SK-N-SH treated with all-trans-retinoic acid at 6 μM for 48 hours (cell line): ENCODE data around the gene HPN.

Experiments used
- ATAC-seq: fragments of 200-7000 bp; cut with Tn5 transposase; 3 replicates; pipeline ENCODE4 v1.9.1; 2020; ENCODE audit warnings: mild to moderate bottlenecking, moderate library complexity
- BACH2 ChIP-seq: fragments of 250-450 bp; sonication (Bioruptor Pico); IDR thresholded peaks from 2 replicates; pipeline ENCODE4 v1.9.0; 2021; ENCODE audit warnings: mild to moderate bottlenecking, borderline replicate concordance
- CSDC2 ChIP-seq: fragments of 250-450 bp; sonication (Bioruptor Pico); IDR thresholded peaks from 2 replicates; pipeline ENCODE4 v1.5.0; 2020; ENCODE audit warnings: mild to moderate bottlenecking, moderate library complexity
- ESRRG ChIP-seq: fragments of 250-450 bp; sonication (Bioruptor Pico); IDR thresholded peaks from 2 replicates; pipeline ENCODE4 v1.6.1; 2021; ENCODE audit warnings: mild to moderate bottlenecking
- GLIS3 ChIP-seq: fragments of 250-450 bp; sonication (Bioruptor Pico); IDR thresholded peaks from 2 replicates; pipeline ENCODE4 v1.5.0; 2020; ENCODE audit warnings: mild to moderate bottlenecking, moderate library complexity
- OSR1 ChIP-seq: fragments of 250-450 bp; sonication (Bioruptor Pico); IDR thresholded peaks from 2 replicates; pipeline ENCODE4 v1.8.0; 2022; ENCODE audit warnings: moderate library complexity, mild to moderate bottlenecking, inconsistent platforms
- PATZ1 ChIP-seq: fragments of 250-450 bp; sonication (Bioruptor Pico); IDR thresholded peaks from 2 replicates; pipeline ENCODE4 v1.8.0; 2020; ENCODE audit warnings: mild to moderate bottlenecking, moderate library complexity, borderline replicate concordance
- PPARA ChIP-seq: fragments of 250-450 bp; sonication (Bioruptor Pico); IDR thresholded peaks from 2 replicates; pipeline ENCODE4 v1.5.0; 2020; ENCODE audit warnings: mild to moderate bottlenecking, borderline replicate concordance
- RARB ChIP-seq: fragments of 250-450 bp; sonication (Bioruptor Pico); IDR thresholded peaks from 2 replicates; pipeline ENCODE4 v1.8.0; 2021; ENCODE audit warnings: mild to moderate bottlenecking, moderate library complexity
- SNAI2 ChIP-seq: fragments of 250-450 bp; sonication (Bioruptor Pico); IDR thresholded peaks from 2 replicates; pipeline ENCODE4 v1.5.0; 2020; ENCODE audit warnings: mild to moderate bottlenecking, moderate library complexity
- TCF4 ChIP-seq: fragments of 250-450 bp; sonication (Bioruptor Pico); IDR thresholded peaks from 2 replicates; pipeline ENCODE4 v1.8.0; 2021; ENCODE audit warnings: mild to moderate bottlenecking, moderate library complexity, borderline replicate concordance
- TOX ChIP-seq: fragments of 250-450 bp; sonication (Bioruptor Pico); IDR thresholded peaks from 2 replicates; pipeline ENCODE4 v1.8.0; 2021; ENCODE audit warnings: mild to moderate bottlenecking, moderate library complexity, borderline replicate concordance
- ZC3H10 ChIP-seq: fragments of 250-450 bp; sonication (Bioruptor Pico); IDR thresholded peaks from 2 replicates; pipeline ENCODE4 v1.5.1; 2021; ENCODE audit warnings: mild to moderate bottlenecking, moderate library complexity
- ZFP30 ChIP-seq: fragments of 450-650 bp; formaldehyde crosslinking; IDR thresholded peaks from 2 replicates; pipeline ENCODE4 v1.5.0; 2022; ENCODE audit warnings: mild to moderate bottlenecking, moderate library complexity
- ZNF565 ChIP-seq: fragments of 450-650 bp; formaldehyde crosslinking; conservative IDR thresholded peaks from 2 replicates; pipeline ENCODE4 v1.5.0; 2020; ENCODE audit warnings: low read depth, mild to moderate bottlenecking, moderate library complexity
- ZNF8 ChIP-seq: fragments of 450-650 bp; formaldehyde crosslinking; IDR thresholded peaks from 2 replicates; pipeline ENCODE4 v1.5.0; 2020; ENCODE audit warnings: mild to moderate bottlenecking, moderate library complexity
- TF ChIP-seq, protein P1 (sequence below): fragments of 250-450 bp; sonication (Bioruptor Pico); IDR thresholded peaks from 2 replicates; pipeline ENCODE4 v1.8.0; 2021; ENCODE audit warnings: low read depth, mild to moderate bottlenecking, moderate library complexity, borderline replicate concordance
- TF ChIP-seq, protein P2 (sequence below): fragments of 250-450 bp; sonication (Bioruptor Pico); IDR thresholded peaks from 2 replicates; pipeline ENCODE4 v1.5.0; 2020; ENCODE audit warnings: mild to moderate bottlenecking, moderate library complexity
- TF ChIP-seq, protein P3 (sequence below): fragments of 250-450 bp; sonication (Bioruptor Pico); IDR thresholded peaks from 2 replicates; pipeline ENCODE4 v1.5.1; 2021; ENCODE audit warnings: mild to moderate bottlenecking, moderate library complexity
- TF ChIP-seq, protein P4 (sequence below): fragments of 250-450 bp; sonication (Bioruptor Pico); IDR thresholded peaks from 2 replicates; pipeline ENCODE4 v1.5.1; 2020; ENCODE audit warnings: low read depth, mild to moderate bottlenecking, moderate library complexity

Gene HPN

GRCh38 chr19:35009424-35010415 is 31.8 kb upstream of the HPN start:
- TF ChIP-seq, protein P1, sequence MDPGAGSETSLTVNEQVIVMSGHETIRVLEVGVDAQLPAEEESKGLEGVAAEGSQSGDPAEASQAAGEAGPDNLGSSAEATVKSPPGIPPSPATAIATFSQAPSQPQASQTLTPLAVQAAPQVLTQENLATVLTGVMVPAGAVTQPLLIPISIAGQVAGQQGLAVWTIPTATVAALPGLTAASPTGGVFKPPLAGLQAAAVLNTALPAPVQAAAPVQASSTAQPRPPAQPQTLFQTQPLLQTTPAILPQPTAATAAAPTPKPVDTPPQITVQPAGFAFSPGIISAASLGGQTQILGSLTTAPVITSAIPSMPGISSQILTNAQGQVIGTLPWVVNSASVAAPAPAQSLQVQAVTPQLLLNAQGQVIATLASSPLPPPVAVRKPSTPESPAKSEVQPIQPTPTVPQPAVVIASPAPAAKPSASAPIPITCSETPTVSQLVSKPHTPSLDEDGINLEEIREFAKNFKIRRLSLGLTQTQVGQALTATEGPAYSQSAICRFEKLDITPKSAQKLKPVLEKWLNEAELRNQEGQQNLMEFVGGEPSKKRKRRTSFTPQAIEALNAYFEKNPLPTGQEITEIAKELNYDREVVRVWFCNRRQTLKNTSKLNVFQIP (CRISPR knock-in tag): no peak
- TF ChIP-seq ZNF565 (CRISPR knock-in tag) (no peak), RARB (CRISPR knock-in tag) (no peak), TCF4 (CRISPR knock-in tag) (no peak), SNAI2 (CRISPR knock-in tag) (no peak), CSDC2 (CRISPR knock-in tag) (no peak), PATZ1 (no peak), ZFP30 (no peak)
- TF ChIP-seq, protein P2, sequence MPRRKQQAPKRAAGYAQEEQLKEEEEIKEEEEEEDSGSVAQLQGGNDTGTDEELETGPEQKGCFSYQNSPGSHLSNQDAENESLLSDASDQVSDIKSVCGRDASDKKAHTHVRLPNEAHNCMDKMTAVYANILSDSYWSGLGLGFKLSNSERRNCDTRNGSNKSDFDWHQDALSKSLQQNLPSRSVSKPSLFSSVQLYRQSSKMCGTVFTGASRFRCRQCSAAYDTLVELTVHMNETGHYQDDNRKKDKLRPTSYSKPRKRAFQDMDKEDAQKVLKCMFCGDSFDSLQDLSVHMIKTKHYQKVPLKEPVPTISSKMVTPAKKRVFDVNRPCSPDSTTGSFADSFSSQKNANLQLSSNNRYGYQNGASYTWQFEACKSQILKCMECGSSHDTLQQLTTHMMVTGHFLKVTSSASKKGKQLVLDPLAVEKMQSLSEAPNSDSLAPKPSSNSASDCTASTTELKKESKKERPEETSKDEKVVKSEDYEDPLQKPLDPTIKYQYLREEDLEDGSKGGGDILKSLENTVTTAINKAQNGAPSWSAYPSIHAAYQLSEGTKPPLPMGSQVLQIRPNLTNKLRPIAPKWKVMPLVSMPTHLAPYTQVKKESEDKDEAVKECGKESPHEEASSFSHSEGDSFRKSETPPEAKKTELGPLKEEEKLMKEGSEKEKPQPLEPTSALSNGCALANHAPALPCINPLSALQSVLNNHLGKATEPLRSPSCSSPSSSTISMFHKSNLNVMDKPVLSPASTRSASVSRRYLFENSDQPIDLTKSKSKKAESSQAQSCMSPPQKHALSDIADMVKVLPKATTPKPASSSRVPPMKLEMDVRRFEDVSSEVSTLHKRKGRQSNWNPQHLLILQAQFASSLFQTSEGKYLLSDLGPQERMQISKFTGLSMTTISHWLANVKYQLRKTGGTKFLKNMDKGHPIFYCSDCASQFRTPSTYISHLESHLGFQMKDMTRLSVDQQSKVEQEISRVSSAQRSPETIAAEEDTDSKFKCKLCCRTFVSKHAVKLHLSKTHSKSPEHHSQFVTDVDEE (CRISPR knock-in tag): no peak
- TF ChIP-seq, all 23 proteins: peak for 0
- no peak for ATAC-seq

GRCh38 chr19:35011091-35011689 is 30.3 kb upstream of the HPN start:
- TF ChIP-seq BACH2 (no peak), GLIS3 (CRISPR knock-in tag) (no peak), ESRRG (no peak), ZNF8 (no peak), PPARA (CRISPR knock-in tag) (no peak), CSDC2 (CRISPR knock-in tag) (no peak), TOX (CRISPR knock-in tag) (no peak), ZC3H10 (CRISPR knock-in tag) (no peak), ZNF565 (CRISPR knock-in tag) (no peak), PATZ1 (no peak), OSR1 (CRISPR knock-in tag) (no peak)
- TF ChIP-seq, protein P2 (CRISPR knock-in tag): no peak
- TF ChIP-seq, protein P3, sequence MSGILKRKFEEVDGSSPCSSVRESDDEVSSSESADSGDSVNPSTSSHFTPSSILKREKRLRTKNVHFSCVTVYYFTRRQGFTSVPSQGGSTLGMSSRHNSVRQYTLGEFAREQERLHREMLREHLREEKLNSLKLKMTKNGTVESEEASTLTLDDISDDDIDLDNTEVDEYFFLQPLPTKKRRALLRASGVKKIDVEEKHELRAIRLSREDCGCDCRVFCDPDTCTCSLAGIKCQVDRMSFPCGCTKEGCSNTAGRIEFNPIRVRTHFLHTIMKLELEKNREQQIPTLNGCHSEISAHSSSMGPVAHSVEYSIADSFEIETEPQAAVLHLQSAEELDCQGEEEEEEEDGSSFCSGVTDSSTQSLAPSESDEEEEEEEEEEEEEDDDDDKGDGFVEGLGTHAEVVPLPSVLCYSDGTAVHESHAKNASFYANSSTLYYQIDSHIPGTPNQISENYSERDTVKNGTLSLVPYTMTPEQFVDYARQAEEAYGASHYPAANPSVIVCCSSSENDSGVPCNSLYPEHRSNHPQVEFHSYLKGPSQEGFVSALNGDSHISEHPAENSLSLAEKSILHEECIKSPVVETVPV (CRISPR knock-in tag): no peak
- TF ChIP-seq, protein P4, sequence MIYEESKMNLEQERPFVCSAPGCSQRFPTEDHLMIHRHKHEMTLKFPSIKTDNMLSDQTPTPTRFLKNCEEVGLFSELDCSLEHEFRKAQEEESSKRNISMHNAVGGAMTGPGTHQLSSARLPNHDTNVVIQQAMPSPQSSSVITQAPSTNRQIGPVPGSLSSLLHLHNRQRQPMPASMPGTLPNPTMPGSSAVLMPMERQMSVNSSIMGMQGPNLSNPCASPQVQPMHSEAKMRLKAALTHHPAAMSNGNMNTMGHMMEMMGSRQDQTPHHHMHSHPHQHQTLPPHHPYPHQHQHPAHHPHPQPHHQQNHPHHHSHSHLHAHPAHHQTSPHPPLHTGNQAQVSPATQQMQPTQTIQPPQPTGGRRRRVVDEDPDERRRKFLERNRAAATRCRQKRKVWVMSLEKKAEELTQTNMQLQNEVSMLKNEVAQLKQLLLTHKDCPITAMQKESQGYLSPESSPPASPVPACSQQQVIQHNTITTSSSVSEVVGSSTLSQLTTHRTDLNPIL (CRISPR knock-in tag): no peak

More at GRCh38 chr19:35011091-35011689, 30.3 kb upstream of the HPN start:
- ATAC-seq: no peak
